ENCODE results near the gene UGT1A9.

- no peak for TF ChIP-seq CTCF (IDR thresholded peaks at IDR 0.05)
- TF ChIP-seq POLR2A (IDR thresholded peaks at IDR 0.05) = no peak
Measured at GRCh38 chr2:233674314-233674713, 2.6 kb downstream of the UGT1A9 start.

Measured in stomach (tissue), 4 donors.